ENCODE results near the gene LTBP3.

- TF ChIP-seq POLR2AphosphoS5 (IDR thresholded peaks at IDR 0.05; ENCODE audit: insufficient read depth, low read depth, low read length) (peak; percentile 68), CTCF (IDR thresholded peaks at IDR 0.05; ENCODE audit: extremely low read depth in 1 of 2, insufficient read depth in 1 of 2, low read depth in 1 of 2, low read length in 2 of 2) (no peak), EZH2 (IDR thresholded peaks at IDR 0.05; ENCODE audit: borderline replicate concordance, low read depth, low read length, severe bottlenecking) (no peak), MAX (IDR thresholded peaks at IDR 0.05; ENCODE audit: insufficient read depth, insufficient read length) (peak; percentile 83), FOS (IDR thresholded peaks at IDR 0.05; ENCODE audit: borderline replicate concordance, insufficient read depth, low read length) (no peak), POLR2A (IDR thresholded peaks at IDR 0.05; ENCODE audit: low read depth, low read length) (peak; percentile 68)
These were observed 48.9 kb upstream of the LTBP3 start for GRCh38 chr11:65606876-65607613.

Data from endothelial cell of umbilical vein (primary cell).